ENCODE measurements around the gene ZFYVE9.

Gene ZFYVE9

GRCh38 chr1:52386458-52386857 is 244.6 kb downstream of the ZFYVE9 start:
- no peak overlapping the region for H3K27ac ChIP-seq (ENCODE audit: low read depth, low read length)
- H3K27me3 ChIP-seq (ENCODE audit: control insufficient read depth, insufficient read depth, low read length) = no peaks in the 10 kb centered on the region
- no peak overlapping the region for H3K4me3 ChIP-seq (ENCODE audit: low read depth, low read length)
- H3K9ac ChIP-seq (ENCODE audit: low read length) = no peak overlapping the region
- H3K36me3 ChIP-seq (ENCODE audit: control insufficient read depth, insufficient read depth, low read length) = peaks cover 90% of the 10 kb centered on the region
- no peaks in the 10 kb centered on the region for H3K4me1 ChIP-seq (ENCODE audit: control insufficient read depth, insufficient read depth, low read length)
- H3K9me3 ChIP-seq (ENCODE audit: control insufficient read depth, insufficient read depth, low read depth, low read length) = no peaks in the 10 kb centered on the region

GRCh38 chr1:52393174-52393573 is 251.3 kb downstream of the ZFYVE9 start:
- Histone ChIP-seq H3K27me3 (ENCODE audit: control insufficient read depth, insufficient read depth, low read length) (no peaks in the 10 kb centered on the region), H3K4me1 (ENCODE audit: control insufficient read depth, insufficient read depth, low read length) (no peaks in the 10 kb centered on the region), H3K36me3 (ENCODE audit: control insufficient read depth, insufficient read depth, low read length) (peaks cover 93% of the 10 kb centered on the region)

More at GRCh38 chr1:52393174-52393573, 251.3 kb downstream of the ZFYVE9 start:
- Histone ChIP-seq H3K9ac (ENCODE audit: low read length) (no peak overlapping the region), H3K27ac (ENCODE audit: low read depth, low read length) (no peak overlapping the region), H3K9me3 (ENCODE audit: control insufficient read depth, insufficient read depth, low read depth, low read length) (no peaks in the 10 kb centered on the region), H3K4me3 (ENCODE audit: low read depth, low read length) (no peak overlapping the region)

Data from HUES6 (cell line).